WTC11 (cell line): ENCODE measurements around the gene COX17.
A peak's percentile ranks its signal among the peaks of the same experiment; 100 is the strongest.

Experiments used
- ATF3 ChIP-seq: sonication (generic); formaldehyde crosslinking; conservative IDR thresholded peaks from 2 replicates; pipeline ENCODE4 v1.8.1; 2022; ENCODE audit warnings: mild to moderate bottlenecking, missing genetic modification reagents
- CTCF ChIP-seq: fragments of 200-600 bp; IDR thresholded peaks from 2 replicates; pipeline ENCODE4 v1.8.0; 2022; ENCODE audit warnings: antibody characterized with exemption
- KAT7 ChIP-seq: sonication (generic); formaldehyde crosslinking; IDR thresholded peaks from 2 replicates; pipeline ENCODE4 v1.8.1; 2023; ENCODE audit warnings: missing genetic modification reagents, mild to moderate bottlenecking, borderline replicate concordance
- MLX ChIP-seq: sonication (generic); formaldehyde crosslinking; IDR thresholded peaks from 2 replicates; pipeline ENCODE4 v1.8.1; 2023; ENCODE audit warnings: mild to moderate bottlenecking, missing genetic modification reagents, moderate library complexity
- OVOL2 ChIP-seq: fragments of 250-450 bp; sonication (Bioruptor Pico); IDR thresholded peaks from 2 replicates; pipeline ENCODE4 v1.9.0; 2021; ENCODE audit warnings: mild to moderate bottlenecking, borderline replicate concordance
- USF2 ChIP-seq: sonication (generic); formaldehyde crosslinking; IDR thresholded peaks from 2 replicates; pipeline ENCODE4 v1.8.1; 2023; ENCODE audit warnings: mild to moderate bottlenecking, missing genetic modification reagents, moderate library complexity
- ZNF232 ChIP-seq: sonication (generic); formaldehyde crosslinking; IDR thresholded peaks from 2 replicates; pipeline ENCODE4 v1.8.0; 2022; ENCODE audit warnings: mild to moderate bottlenecking, missing genetic modification reagents
- ZNF281 ChIP-seq: sonication (generic); formaldehyde crosslinking; IDR thresholded peaks from 2 replicates; pipeline ENCODE4 v1.8.0; 2023; ENCODE audit warnings: mild to moderate bottlenecking, missing genetic modification reagents

- TF ChIP-seq CTCF, result no peak
- TF ChIP-seq USF2 (CRISPR knock-in tag), result no peak
- TF ChIP-seq ATF3 (CRISPR knock-in tag), result no peak
- no peak for TF ChIP-seq ZNF281 (CRISPR knock-in tag)
- no peak for TF ChIP-seq KAT7
- TF ChIP-seq ZNF232 (CRISPR knock-in tag), result 0 out of 2 replicates have a peak, but pooled peaks have one; percentile 23
- TF ChIP-seq OVOL2 (CRISPR knock-in tag), result no peak
- TF ChIP-seq MLX (CRISPR knock-in tag), result no peak
These were observed at the start of gene COX17 for GRCh38 chr3:119676771-119677640.
